MM.1S (cell line): ENCODE results near the gene MALRD1.

Experiments used
- EZH2 ChIP-seq: fragments of 300-600 bp; sonication (generic); optimal IDR thresholded peaks from 2 replicates; pipeline ENCODE3; 2017; ENCODE audit warnings: low read depth, mild to moderate bottlenecking, antibody characterized with exemption, low read length, mixed read lengths
- EZH2phosphoT487 ChIP-seq: fragments of 300-600 bp; sonication (generic); IDR thresholded peaks from 2 replicates; pipeline ENCODE4 v1.6.1; 2018; ENCODE audit warnings: antibody characterized with exemption, low read length
- TF ChIP-seq, protein P1 (sequence below): fragments of 300-600 bp; sonication (generic); IDR thresholded peaks from 2 replicates; pipeline ENCODE4 v1.5.1; 2016; ENCODE audit warnings: antibody characterized with exemption, low read length, mixed read lengths

DNA sequence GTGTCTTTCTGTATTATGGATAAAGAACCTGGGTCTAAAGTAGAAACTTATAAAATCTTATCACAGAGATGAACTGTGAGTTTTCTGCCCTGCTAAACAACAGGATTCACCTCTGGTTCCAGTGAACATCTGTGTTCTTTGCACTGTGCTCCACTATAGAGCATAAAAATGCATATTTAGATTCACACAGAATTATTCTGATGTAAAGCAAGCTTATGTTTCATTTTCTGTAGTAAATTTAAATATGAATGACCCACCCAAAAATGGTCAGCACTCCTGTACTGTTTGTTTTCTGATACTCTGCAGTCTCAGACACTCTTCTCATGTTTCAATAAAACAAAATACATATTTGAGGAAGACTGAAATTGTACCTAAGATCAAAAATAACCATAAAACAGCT, 563.2 kb downstream of the MALRD1 start:
- TF ChIP-seq, protein P1, sequence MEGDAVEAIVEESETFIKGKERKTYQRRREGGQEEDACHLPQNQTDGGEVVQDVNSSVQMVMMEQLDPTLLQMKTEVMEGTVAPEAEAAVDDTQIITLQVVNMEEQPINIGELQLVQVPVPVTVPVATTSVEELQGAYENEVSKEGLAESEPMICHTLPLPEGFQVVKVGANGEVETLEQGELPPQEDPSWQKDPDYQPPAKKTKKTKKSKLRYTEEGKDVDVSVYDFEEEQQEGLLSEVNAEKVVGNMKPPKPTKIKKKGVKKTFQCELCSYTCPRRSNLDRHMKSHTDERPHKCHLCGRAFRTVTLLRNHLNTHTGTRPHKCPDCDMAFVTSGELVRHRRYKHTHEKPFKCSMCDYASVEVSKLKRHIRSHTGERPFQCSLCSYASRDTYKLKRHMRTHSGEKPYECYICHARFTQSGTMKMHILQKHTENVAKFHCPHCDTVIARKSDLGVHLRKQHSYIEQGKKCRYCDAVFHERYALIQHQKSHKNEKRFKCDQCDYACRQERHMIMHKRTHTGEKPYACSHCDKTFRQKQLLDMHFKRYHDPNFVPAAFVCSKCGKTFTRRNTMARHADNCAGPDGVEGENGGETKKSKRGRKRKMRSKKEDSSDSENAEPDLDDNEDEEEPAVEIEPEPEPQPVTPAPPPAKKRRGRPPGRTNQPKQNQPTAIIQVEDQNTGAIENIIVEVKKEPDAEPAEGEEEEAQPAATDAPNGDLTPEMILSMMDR, result no peak
- TF ChIP-seq EZH2 (no peak), EZH2phosphoT487 (no peak)
